GM18526 (cell line): ENCODE data around the gene CELF3.

Experiments used
- POLR2A ChIP-seq: IDR thresholded peaks from 3 replicates; pipeline ENCODE4 v1.6.1; 2011; ENCODE audit not compliant: insufficient read length; ENCODE audit errors: extremely low read depth

The CELF3 gene

GRCh38 chr1:151686561-151686960 is 30.0 kb downstream of the CELF3 start:
- no peak for TF ChIP-seq POLR2A

DNA sequence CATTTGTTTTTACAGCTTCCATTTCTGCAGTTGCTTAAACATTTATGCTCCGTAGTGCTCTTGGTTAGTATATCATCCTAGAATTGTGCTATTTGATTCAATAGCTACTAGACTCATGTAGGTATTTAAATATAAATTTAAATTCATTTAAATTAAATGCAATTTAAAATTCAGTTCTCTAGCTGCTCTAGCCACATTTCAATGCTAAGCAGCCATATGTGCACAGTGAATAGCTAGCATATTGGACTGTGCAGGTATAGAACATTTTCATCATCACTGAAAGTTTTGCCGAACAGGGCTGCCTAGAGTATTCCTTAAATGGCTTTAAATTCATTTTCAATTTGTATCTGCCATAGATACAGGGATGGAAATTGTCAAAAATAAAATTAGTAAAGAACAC is 32.5 kb downstream of the CELF3 start:
- TF ChIP-seq POLR2A: no peak

DNA sequence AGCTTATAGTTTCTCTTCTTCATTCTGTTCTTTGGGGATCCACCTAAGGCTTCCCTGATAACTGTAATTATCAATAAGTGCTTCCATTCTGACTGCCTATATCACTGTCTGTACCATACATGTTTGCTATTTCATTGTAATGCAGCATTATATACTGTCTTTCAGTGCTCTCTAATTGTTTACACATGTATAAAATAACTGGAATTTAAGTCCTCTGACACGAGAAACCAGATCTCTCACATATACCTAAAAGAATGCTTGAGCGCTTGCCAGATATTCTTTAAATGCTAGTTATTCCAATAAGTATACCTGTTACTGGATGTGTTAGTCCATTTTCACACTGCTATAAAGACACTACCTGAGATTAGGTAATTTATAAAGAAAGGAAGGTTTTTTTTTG is 34.7 kb downstream of the CELF3 start:
- no peak for TF ChIP-seq POLR2A

GRCh38 chr1:151680826-151681225 is 35.8 kb downstream of the CELF3 start:
- TF ChIP-seq POLR2A: no peak

GRCh38 chr1:151680391-151680790 is 36.2 kb downstream of the CELF3 start:
- TF ChIP-seq POLR2A: no peak

- TF ChIP-seq POLR2A: no peak
Observed at GRCh38 chr1:151673407-151673806, 43.2 kb downstream of the CELF3 start.

GRCh38 chr1:151668090-151668489 is 48.5 kb downstream of the CELF3 start:
- no peak for TF ChIP-seq POLR2A

- no peak for TF ChIP-seq POLR2A
Observed at GRCh38 chr1:151661751-151662150, 54.9 kb downstream of the CELF3 start.

DNA sequence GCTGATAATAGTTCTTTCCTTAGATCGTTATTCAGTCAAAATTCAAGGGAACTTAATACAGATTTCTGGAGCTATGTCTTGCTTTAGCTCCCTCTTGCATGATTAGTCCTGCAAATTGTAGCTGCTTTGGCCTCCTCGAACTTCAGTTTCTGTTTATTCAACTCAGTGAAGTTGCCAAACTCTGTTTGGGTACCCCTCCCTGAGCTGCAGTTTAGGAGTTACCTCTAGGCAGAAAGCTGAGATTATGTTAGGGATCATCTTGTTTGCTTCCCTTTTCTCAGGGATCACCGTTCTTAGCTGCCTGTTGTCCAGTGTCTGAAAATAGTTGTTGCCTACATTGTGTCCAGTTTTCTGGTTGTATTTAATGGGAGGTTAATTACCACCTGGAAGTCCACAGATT is 61.2 kb downstream of the CELF3 start:
- no peak for TF ChIP-seq POLR2A

DNA sequence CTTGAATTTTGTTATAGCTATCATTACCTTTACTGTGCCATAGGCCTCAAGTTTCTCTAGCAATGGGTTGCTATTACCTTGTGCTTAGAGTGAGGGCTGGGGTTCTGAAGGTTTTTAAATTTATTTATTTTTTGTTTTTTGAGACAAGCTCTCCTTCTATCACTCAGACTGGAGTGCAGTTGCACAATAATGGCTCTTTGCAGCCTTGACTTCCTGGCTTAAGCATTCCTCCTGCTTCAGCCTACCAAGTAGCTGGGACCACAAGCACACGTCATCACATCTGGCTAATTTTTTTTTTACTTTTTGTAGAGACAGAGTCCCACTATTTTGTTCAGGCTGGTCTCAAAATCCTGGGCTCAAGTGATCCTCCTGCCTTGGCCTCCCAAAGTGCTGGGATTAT is 63.2 kb downstream of the CELF3 start:
- TF ChIP-seq POLR2A: no peak
